OCI-LY1 (cell line): ENCODE measurements around the gene AFP.

Source experiments
- H2AFZ ChIP-seq: fragments of 200-600 bp; sonication (generic), shearing (Covaris generic); 2 replicates; pipeline ENCODE4 v1.6.0; 2014; ENCODE audit warnings: antibody characterized with exemption, mild to moderate bottlenecking, low read length
- H3F3A ChIP-seq: fragments of 200-600 bp; sonication (generic), shearing (Covaris generic); 2 replicates; pipeline ENCODE4 v1.6.0; 2014; ENCODE audit warnings: mild to moderate bottlenecking, antibody characterized with exemption, low read length, moderate library complexity; ENCODE audit not compliant: insufficient read depth
- H3K27ac ChIP-seq: fragments of 200-600 bp; sonication (generic); 2 replicates; pipeline ENCODE4 v1.5.1; 2014; ENCODE audit warnings: low read length, mixed run types, mild to moderate bottlenecking, low read depth; ENCODE audit not compliant: poor library complexity, severe bottlenecking
- H3K27me3 ChIP-seq: fragments of 200-600 bp; sonication (generic); 2 replicates; pipeline ENCODE4 v1.6.0; 2014; ENCODE audit warnings: antibody characterized with exemption, mild to moderate bottlenecking, low read length, moderate library complexity; ENCODE audit not compliant: insufficient read depth
- H3K36me3 ChIP-seq: fragments of 200-600 bp; sonication (generic); 2 replicates; pipeline ENCODE4 v1.6.1; 2014; ENCODE audit warnings: mild to moderate bottlenecking, antibody characterized with exemption, low read length, moderate library complexity, mixed read lengths; ENCODE audit not compliant: insufficient read depth
- H3K4me1 ChIP-seq: fragments of 200-600 bp; sonication (generic); 2 replicates; pipeline ENCODE4 v1.5.1; 2014; ENCODE audit warnings: mild to moderate bottlenecking, low read length, moderate library complexity; ENCODE audit not compliant: insufficient read depth, severe bottlenecking
- H3K4me2 ChIP-seq: fragments of 200-600 bp; sonication (generic), shearing (Covaris generic); 2 replicates; pipeline ENCODE4 v1.6.1; 2014; ENCODE audit warnings: low read length
- H3K4me3 ChIP-seq: fragments of 200-600 bp; sonication (generic); 2 replicates; pipeline ENCODE4 v1.5.1; 2014; ENCODE audit warnings: low read length, low read depth, mild to moderate bottlenecking, mixed read lengths; ENCODE audit not compliant: poor library complexity, severe bottlenecking
- H3K79me2 ChIP-seq: fragments of 200-600 bp; shearing (Covaris generic); 2 replicates; pipeline ENCODE4 v1.6.1; 2016; ENCODE audit warnings: mixed run types, low read length, mixed read lengths; ENCODE audit not compliant: insufficient read depth
- H3K9ac ChIP-seq: fragments of 200-600 bp; sonication (generic), shearing (Covaris generic); 2 replicates; pipeline ENCODE4 v1.6.1; 2014; ENCODE audit warnings: mild to moderate bottlenecking, low read length, mixed read lengths
- H3K9me2 ChIP-seq: fragments of 200-600 bp; sonication (generic), shearing (Covaris generic); 2 replicates; pipeline ENCODE4 v1.6.1; 2014; ENCODE audit warnings: low read depth, mild to moderate bottlenecking, low read length, mixed read lengths
- H3K9me3 ChIP-seq: fragments of 200-600 bp; shearing (Covaris generic); 2 replicates; pipeline ENCODE4 v1.6.1; 2014; ENCODE audit warnings: low read length, mixed read lengths
- H4K20me1 ChIP-seq: fragments of 200-600 bp; sonication (generic), shearing (Covaris generic); 2 replicates; pipeline ENCODE4 v1.6.0; 2016; ENCODE audit warnings: mild to moderate bottlenecking, low read length; ENCODE audit not compliant: insufficient read depth
- CTCF ChIP-seq: fragments of 200-600 bp; sonication (generic), shearing (Covaris generic); IDR thresholded peaks from 2 replicates; pipeline ENCODE4 v1.5.1; 2017; ENCODE audit warnings: mild to moderate bottlenecking, antibody characterized with exemption, low read length, moderate library complexity, mixed read lengths
- EZH2 ChIP-seq: fragments of 200-600 bp; sonication (generic), shearing (Covaris generic); IDR thresholded peaks from 2 replicates; pipeline ENCODE4 v1.8.0; 2017; ENCODE audit warnings: borderline replicate concordance, mixed run types, mild to moderate bottlenecking, antibody characterized with exemption, low read length, moderate library complexity, mixed read lengths

Gene AFP

GRCh38 chr4:73450398-73451004 lies 14.5 kb downstream of the AFP start:
- TF ChIP-seq CTCF (no peak), EZH2 (no peak)
- no peaks in the 10 kb centered on the region for H3K79me2 ChIP-seq
- no peaks in the 10 kb centered on the region for H3K4me1 ChIP-seq
- H3K27ac ChIP-seq, result no peak overlapping the region
- no peaks in the 10 kb centered on the region for H3K9me3 ChIP-seq
- no peaks in the 10 kb centered on the region for H3K9me2 ChIP-seq
- H3K36me3 ChIP-seq, result no peaks in the 10 kb centered on the region
- H3K4me2 ChIP-seq, result no peak overlapping the region
- no peaks in the 10 kb centered on the region for H3K27me3 ChIP-seq
- H3K4me3 ChIP-seq, result no peak overlapping the region
- no peak overlapping the region for H2AFZ ChIP-seq
- no peaks in the 10 kb centered on the region for H3F3A ChIP-seq
- no peaks in the 10 kb centered on the region for H4K20me1 ChIP-seq
- no peak overlapping the region for H3K9ac ChIP-seq

DNA sequence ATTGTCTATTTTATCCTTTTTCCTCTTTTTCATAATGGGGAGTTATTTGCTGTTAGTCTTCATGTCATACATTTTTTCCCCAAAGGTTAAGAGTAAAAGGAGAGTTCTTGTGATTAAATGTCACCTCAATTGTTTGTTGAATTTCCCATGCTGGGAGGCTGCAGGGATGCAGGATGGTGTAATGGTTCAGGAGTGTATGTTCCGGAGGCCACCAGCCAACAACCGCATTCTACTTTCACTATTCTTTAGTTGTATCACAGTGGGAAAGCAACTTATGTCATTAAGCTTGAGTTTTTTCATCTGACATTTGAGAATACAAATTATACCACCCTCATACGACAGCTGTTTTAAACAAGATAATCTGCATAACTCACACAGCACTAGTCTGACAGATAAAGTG lies 15.4 kb downstream of the AFP start:
- no peaks in the 10 kb centered on the region for H3K79me2 ChIP-seq
- H3K36me3 ChIP-seq, result no peaks in the 10 kb centered on the region
- H3K4me2 ChIP-seq, result no peak overlapping the region
- no peak overlapping the region for H2AFZ ChIP-seq
- H3K9ac ChIP-seq, result no peak overlapping the region
- no peaks in the 10 kb centered on the region for H3K4me1 ChIP-seq
- no peak overlapping the region for H3K27ac ChIP-seq
- H3K27me3 ChIP-seq, result no peaks in the 10 kb centered on the region
- H3K9me3 ChIP-seq, result no peaks in the 10 kb centered on the region
- H3K4me3 ChIP-seq, result no peak overlapping the region
- no peak for TF ChIP-seq CTCF
- no peak for TF ChIP-seq EZH2
- no peaks in the 10 kb centered on the region for H3F3A ChIP-seq
- H4K20me1 ChIP-seq, result no peaks in the 10 kb centered on the region
- no peaks in the 10 kb centered on the region for H3K9me2 ChIP-seq

- Histone ChIP-seq H3K36me3 (no peaks in the 10 kb centered on the region), H3K79me2 (no peaks in the 10 kb centered on the region), H3K9me3 (no peaks in the 10 kb centered on the region), H3K4me2 (no peak overlapping the region), H3K4me3 (no peak overlapping the region), H2AFZ (no peak overlapping the region), H3F3A (no peaks in the 10 kb centered on the region), H3K27me3 (no peaks in the 10 kb centered on the region), H3K4me1 (no peaks in the 10 kb centered on the region), H4K20me1 (no peaks in the 10 kb centered on the region), H3K9me2 (no peaks in the 10 kb centered on the region), H3K9ac (no peak overlapping the region), H3K27ac (no peak overlapping the region)
- TF ChIP-seq CTCF, result no peak
- no peak for TF ChIP-seq EZH2
These were observed 16.1 kb downstream of the AFP start for GRCh38 chr4:73451981-73452747.
